GM06990 (cell line): ENCODE data around the gene SEMA5A.

ENCODE experiments used
- DNase-seq: peaks from one replicate; pipeline ENCODE4 v3.0.0-alpha.2; 2011; ENCODE audit not compliant: insufficient read length; ENCODE audit errors: extremely low read depth
- H3K27me3 ChIP-seq: replicated peaks from 2 replicates; pipeline ENCODE4 v1.6.0; 2011; ENCODE audit warnings: low read length; ENCODE audit not compliant: control insufficient read depth, insufficient read depth
- H3K36me3 ChIP-seq: 2 replicates; pipeline ENCODE4 v1.5.1; 2011; ENCODE audit warnings: low read length; ENCODE audit not compliant: control insufficient read depth, insufficient read depth
- H3K4me3 ChIP-seq: replicated peaks from 2 replicates; pipeline ENCODE4 v1.5.1; 2011; ENCODE audit warnings: low read depth, mild to moderate bottlenecking, control low read depth, low read length
- CTCF ChIP-seq: IDR thresholded peaks from 2 replicates; pipeline ENCODE4 v1.5.1; 2011; ENCODE audit warnings: low read length, control low read depth, mild to moderate bottlenecking, inconsistent platforms; ENCODE audit not compliant: insufficient read depth, poor library complexity, severe bottlenecking

The SEMA5A gene

GRCh38 chr5:9514968-9515367, 30.9 kb downstream of the SEMA5A start:
- no peak for DNase-seq
- Histone ChIP-seq H3K27me3 (no peaks in the 10 kb centered on the region; the same call in none of the 2 replicates), H3K36me3 (no peaks in the 10 kb centered on the region), H3K4me3 (no peak overlapping the region)
- TF ChIP-seq CTCF, result no peak

- no peak overlapping the region for H3K4me3 ChIP-seq
- no peak for DNase-seq
- H3K36me3 ChIP-seq, result no peaks in the 10 kb centered on the region
- TF ChIP-seq CTCF, result no peak
- H3K27me3 ChIP-seq, result no peaks in the 10 kb centered on the region; the same call in none of the 2 replicates
Observed at GRCh38 chr5:9513827-9514226, 32.0 kb downstream of the SEMA5A start.

GRCh38 chr5:9512457-9512856, 33.4 kb downstream of the SEMA5A start:
- H3K27me3 ChIP-seq, result no peaks in the 10 kb centered on the region; the same call in none of the 2 replicates
- no peak for DNase-seq
- H3K36me3 ChIP-seq, result no peaks in the 10 kb centered on the region
- H3K4me3 ChIP-seq, result no peak overlapping the region
- no peak for TF ChIP-seq CTCF

GRCh38 chr5:9507974-9508373, 37.9 kb downstream of the SEMA5A start:
- H3K4me3 ChIP-seq, result no peak overlapping the region
- no peaks in the 10 kb centered on the region for H3K36me3 ChIP-seq
- H3K27me3 ChIP-seq, result no peaks in the 10 kb centered on the region; the same call in none of the 2 replicates
- TF ChIP-seq CTCF, result no peak
- DNase-seq, result no peak

GRCh38 chr5:9505225-9505624, 40.6 kb downstream of the SEMA5A start:
- H3K36me3 ChIP-seq, result no peaks in the 10 kb centered on the region
- no peaks in the 10 kb centered on the region; the same call in 1 of the 2 replicates for H3K27me3 ChIP-seq
- no peak overlapping the region for H3K4me3 ChIP-seq
- no peak for DNase-seq
- TF ChIP-seq CTCF, result no peak

GRCh38 chr5:9502864-9503263, 43.0 kb downstream of the SEMA5A start:
- no peak for DNase-seq

More at GRCh38 chr5:9502864-9503263, 43.0 kb downstream of the SEMA5A start:
- TF ChIP-seq CTCF, result no peak
- no peak overlapping the region for H3K4me3 ChIP-seq
- H3K27me3 ChIP-seq, result no peaks in the 10 kb centered on the region
- no peaks in the 10 kb centered on the region for H3K36me3 ChIP-seq
